HepG2 (cell line): Measurements from ENCODE around the gene SH2D3A. TPM values are rescaled to one million over a fixed set of nuclear protein-coding genes. Genes with fewer than 3 reads are reported as not detected.

Experiments
- CBFB ChIP-seq: sonication (generic); formaldehyde crosslinking; IDR thresholded peaks from 2 replicates; pipeline ENCODE4 v1.4.0; 2020; ENCODE audit warnings: missing genetic modification reagents
- FOXP1 ChIP-seq, 2 experiments: fragments of 450-650 bp in 1 of 2; IDR thresholded peaks; 2 replicates each; pipeline ENCODE4 v1.6.1; 2017 to 2018; ENCODE audit warnings: antibody characterized with exemption in 1 of 2
- HNRNPH1 ChIP-seq: fragments of 200-400 bp; formaldehyde crosslinking; optimal IDR thresholded peaks from 2 replicates; pipeline ENCODE3; 2017; ENCODE audit warnings: mild to moderate bottlenecking, low read depth, low read length
- KLF15 ChIP-seq: sonication (generic); formaldehyde crosslinking; IDR thresholded peaks from 2 replicates; pipeline ENCODE4 v1.8.1; 2023; ENCODE audit warnings: borderline replicate concordance, mild to moderate bottlenecking, inconsistent platforms, missing genetic modification reagents, mixed read lengths
- MAZ ChIP-seq, 2 experiments: sonication (generic) in 1 of 2; formaldehyde crosslinking in 1 of 2; IDR thresholded peaks; 2 replicates each; pipeline versions ENCODE4 v1.5.0 to v1.6.1; 2012 to 2020; ENCODE audit warnings: low read depth in 2 of 2, mild to moderate bottlenecking in 2 of 2, borderline replicate concordance in 1 of 2, improper control_type of control experiment in 1 of 2, low read length in 1 of 2, missing genetic modification reagents in 1 of 2, moderate library complexity in 1 of 2
- PCBP1 ChIP-seq: fragments of 200-400 bp; formaldehyde crosslinking; IDR thresholded peaks from 2 replicates; pipeline ENCODE4 v1.6.1; 2017; ENCODE audit warnings: mild to moderate bottlenecking, low read depth, low read length, borderline replicate concordance
- TBX3 ChIP-seq: fragments of 450-650 bp; IDR thresholded peaks from 2 replicates; pipeline ENCODE4 v1.6.1; 2017; ENCODE audit warnings: antibody characterized with exemption, mild to moderate bottlenecking, inconsistent platforms, borderline replicate concordance
- YEATS2 ChIP-seq: sonication (generic); formaldehyde crosslinking; IDR thresholded peaks from 2 replicates; pipeline ENCODE4 v1.4.0; 2020; ENCODE audit warnings: missing genetic modification reagents, borderline replicate concordance
- ZMYM4 ChIP-seq: sonication (generic); formaldehyde crosslinking; IDR thresholded peaks from 2 replicates; pipeline ENCODE4 v1.8.1; 2023; ENCODE audit warnings: mild to moderate bottlenecking, missing genetic modification reagents
- ZNF451 ChIP-seq: sonication (generic); formaldehyde crosslinking; IDR thresholded peaks from 2 replicates; pipeline ENCODE4 v1.5.0; 2020; ENCODE audit warnings: mild to moderate bottlenecking, missing genetic modification reagents
- ZNF709 ChIP-seq: sonication (generic); formaldehyde crosslinking; IDR thresholded peaks from 2 replicates; pipeline ENCODE4 v1.5.0; 2020; ENCODE audit warnings: mild to moderate bottlenecking, missing genetic modification reagents
- ZSCAN12 ChIP-seq: sonication (generic); formaldehyde crosslinking; IDR thresholded peaks from 2 replicates; pipeline ENCODE4 v1.9.0; 2021; ENCODE audit warnings: mild to moderate bottlenecking, missing genetic modification reagents
- polyA plus RNA-seq, 8 experiments: library from polyadenylated mRNA; depleted of rRNA in 3 of 8; stranded (reverse) in 7 of 8; unstranded in 1 of 8; fragments of >200 nt; fragmentation: Illumina TruSeq in 4 of 8; extraction: Trizol in 4 of 8; gene quantifications; 2 replicates each; pipeline versions ENCODE4 v1.2.1 to v1.2.3, GENCODE V29; 2011 to 2016; ENCODE audit warnings: low read depth in 4 of 8, missing spikeins in 1 of 8, mixed read lengths in 1 of 8; ENCODE audit not compliant: insufficient read depth in 1 of 8
- total RNA-seq, 5 experiments: library from RNA; depleted of rRNA; stranded (reverse); fragments of >200 nt; fragmentation: Illumina TruSeq; extraction: Trizol; gene quantifications; 2 replicates each; pipeline ENCODE4 v1.2.3, GENCODE V29; 2016; ENCODE audit warnings: low read depth in 1 of 5
- TF ChIP-seq, protein P1 (sequence below), 2 experiments: sonication (generic) in 1 of 2; formaldehyde crosslinking in 1 of 2; IDR thresholded peaks; 2 replicates each; pipeline versions ENCODE4 v1.4.0 to v1.6.1; 2016 to 2020; ENCODE audit warnings: borderline replicate concordance in 1 of 2, low read depth in 1 of 2, mild to moderate bottlenecking in 1 of 2, missing genetic modification reagents in 1 of 2
- TF ChIP-seq, protein P2 (sequence below): sonication (generic); IDR thresholded peaks from 2 replicates; pipeline ENCODE4 v1.6.1; 2016; ENCODE audit warnings: low read depth, borderline replicate concordance
- TF ChIP-seq, protein P3 (sequence below): sonication (generic); formaldehyde crosslinking; IDR thresholded peaks from 2 replicates; pipeline ENCODE4 v1.4.0; 2020; ENCODE audit warnings: mild to moderate bottlenecking, missing genetic modification reagents
- TF ChIP-seq, protein P4 (sequence below): sonication (generic); formaldehyde crosslinking; IDR thresholded peaks from 2 replicates; pipeline ENCODE4 v1.4.0; 2020; ENCODE audit warnings: mild to moderate bottlenecking, missing genetic modification reagents

SH2D3A gene
- total and polyA plus RNA-seq, 2 of the 13 experiments (the other 11 are each of a cell fraction or from before 2014, with no cell fraction given) = 1.0 to 2.2 TPM

DNA sequence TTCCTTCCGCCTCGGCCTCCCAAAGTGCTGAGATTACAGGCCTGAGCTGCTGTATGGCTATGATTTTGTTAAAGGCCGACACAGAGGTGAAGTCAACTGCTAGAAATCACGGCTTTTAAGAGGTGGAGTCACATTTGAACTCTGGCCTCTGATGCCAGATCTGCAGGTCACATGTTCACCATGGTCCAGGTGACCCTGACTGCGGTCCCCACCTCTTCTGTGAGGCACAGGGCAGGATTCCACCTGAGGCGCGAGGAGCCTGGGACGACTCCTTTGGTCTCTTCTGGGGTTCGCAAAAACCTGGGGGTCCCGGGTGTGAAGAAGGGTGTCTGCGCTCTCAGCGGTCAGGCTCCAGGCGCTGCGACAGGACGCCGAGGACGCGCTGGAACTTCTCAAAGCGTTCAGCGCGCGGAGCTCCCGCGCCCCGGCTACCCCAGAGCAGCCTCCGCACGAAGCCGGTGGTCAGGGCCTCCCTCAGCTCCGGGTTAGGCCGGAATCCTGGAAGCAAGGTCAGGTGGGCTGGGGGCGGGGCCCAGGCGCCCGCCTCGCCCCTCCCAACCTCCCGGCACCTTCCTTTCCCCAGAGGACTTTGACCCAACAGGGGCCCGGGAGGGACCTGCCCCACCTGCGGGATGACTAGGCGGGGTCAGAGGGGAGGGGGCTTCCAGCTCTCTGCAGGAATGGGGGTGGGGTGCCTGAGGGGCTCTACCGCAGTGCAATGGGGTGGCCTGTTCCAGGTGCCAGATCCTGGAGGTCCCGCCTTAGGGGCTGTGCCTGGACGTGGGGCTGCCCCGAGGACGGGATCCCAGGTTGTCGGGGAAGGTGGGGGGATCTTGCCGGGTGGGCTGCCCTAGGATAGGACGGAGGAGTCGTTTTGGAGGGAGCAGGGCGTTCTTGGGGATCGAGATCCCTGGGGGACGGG lies 14.7 kb downstream of the SH2D3A start (continued):
- TF ChIP-seq, protein P1, sequence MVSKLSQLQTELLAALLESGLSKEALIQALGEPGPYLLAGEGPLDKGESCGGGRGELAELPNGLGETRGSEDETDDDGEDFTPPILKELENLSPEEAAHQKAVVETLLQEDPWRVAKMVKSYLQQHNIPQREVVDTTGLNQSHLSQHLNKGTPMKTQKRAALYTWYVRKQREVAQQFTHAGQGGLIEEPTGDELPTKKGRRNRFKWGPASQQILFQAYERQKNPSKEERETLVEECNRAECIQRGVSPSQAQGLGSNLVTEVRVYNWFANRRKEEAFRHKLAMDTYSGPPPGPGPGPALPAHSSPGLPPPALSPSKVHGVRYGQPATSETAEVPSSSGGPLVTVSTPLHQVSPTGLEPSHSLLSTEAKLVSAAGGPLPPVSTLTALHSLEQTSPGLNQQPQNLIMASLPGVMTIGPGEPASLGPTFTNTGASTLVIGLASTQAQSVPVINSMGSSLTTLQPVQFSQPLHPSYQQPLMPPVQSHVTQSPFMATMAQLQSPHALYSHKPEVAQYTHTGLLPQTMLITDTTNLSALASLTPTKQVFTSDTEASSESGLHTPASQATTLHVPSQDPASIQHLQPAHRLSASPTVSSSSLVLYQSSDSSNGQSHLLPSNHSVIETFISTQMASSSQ (IDR thresholded peaks at IDR 0.05; ENCODE audit: low read depth) = no peak
- TF ChIP-seq, protein P1 (CRISPR knock-in tag; IDR thresholded peaks at IDR 0.05; ENCODE audit: borderline replicate concordance) = no peak
- TF ChIP-seq ZSCAN12 (CRISPR knock-in tag) (0 out of 2 replicates have a peak, but pooled peaks have one; percentile 67), HNRNPH1 (no peak), TBX3 (no peak), KLF15 (CRISPR knock-in tag) (no peak), MAZ (IDR thresholded peaks at IDR 0.05; ENCODE audit: borderline replicate concordance, low read depth, low read length) (peak; percentile 71; the same call in 1 of the 2 replicates), MAZ (CRISPR knock-in tag; IDR thresholded peaks at IDR 0.05; ENCODE audit: low read depth) (peak; percentile 52; the same call in 1 of the 2 replicates), PCBP1 (no peak), FOXP1 (IDR thresholded peaks at IDR 0.05) (no peak), FOXP1 (CRISPR knock-in tag; IDR thresholded peaks at IDR 0.05) (no peak), ZNF451 (CRISPR knock-in tag) (no peak), ZNF709 (CRISPR knock-in tag) (0 out of 2 replicates have a peak, but pooled peaks have one; percentile 43), CBFB (CRISPR knock-in tag) (no peak), ZMYM4 (peak; percentile 51; the same call in 1 of the 2 replicates), YEATS2 (CRISPR knock-in tag) (peak; percentile 30; the same call in 1 of the 2 replicates)
- TF ChIP-seq, protein P2, sequence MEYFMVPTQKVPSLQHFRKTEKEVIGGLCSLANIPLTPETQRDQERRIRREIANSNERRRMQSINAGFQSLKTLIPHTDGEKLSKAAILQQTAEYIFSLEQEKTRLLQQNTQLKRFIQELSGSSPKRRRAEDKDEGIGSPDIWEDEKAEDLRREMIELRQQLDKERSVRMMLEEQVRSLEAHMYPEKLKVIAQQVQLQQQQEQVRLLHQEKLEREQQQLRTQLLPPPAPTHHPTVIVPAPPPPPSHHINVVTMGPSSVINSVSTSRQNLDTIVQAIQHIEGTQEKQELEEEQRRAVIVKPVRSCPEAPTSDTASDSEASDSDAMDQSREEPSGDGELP = peak; percentile 66; the same call in 1 of the 2 replicates
- TF ChIP-seq, protein P3, sequence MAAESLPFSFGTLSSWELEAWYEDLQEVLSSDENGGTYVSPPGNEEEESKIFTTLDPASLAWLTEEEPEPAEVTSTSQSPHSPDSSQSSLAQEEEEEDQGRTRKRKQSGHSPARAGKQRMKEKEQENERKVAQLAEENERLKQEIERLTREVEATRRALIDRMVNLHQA = no peak
- TF ChIP-seq, protein P4, sequence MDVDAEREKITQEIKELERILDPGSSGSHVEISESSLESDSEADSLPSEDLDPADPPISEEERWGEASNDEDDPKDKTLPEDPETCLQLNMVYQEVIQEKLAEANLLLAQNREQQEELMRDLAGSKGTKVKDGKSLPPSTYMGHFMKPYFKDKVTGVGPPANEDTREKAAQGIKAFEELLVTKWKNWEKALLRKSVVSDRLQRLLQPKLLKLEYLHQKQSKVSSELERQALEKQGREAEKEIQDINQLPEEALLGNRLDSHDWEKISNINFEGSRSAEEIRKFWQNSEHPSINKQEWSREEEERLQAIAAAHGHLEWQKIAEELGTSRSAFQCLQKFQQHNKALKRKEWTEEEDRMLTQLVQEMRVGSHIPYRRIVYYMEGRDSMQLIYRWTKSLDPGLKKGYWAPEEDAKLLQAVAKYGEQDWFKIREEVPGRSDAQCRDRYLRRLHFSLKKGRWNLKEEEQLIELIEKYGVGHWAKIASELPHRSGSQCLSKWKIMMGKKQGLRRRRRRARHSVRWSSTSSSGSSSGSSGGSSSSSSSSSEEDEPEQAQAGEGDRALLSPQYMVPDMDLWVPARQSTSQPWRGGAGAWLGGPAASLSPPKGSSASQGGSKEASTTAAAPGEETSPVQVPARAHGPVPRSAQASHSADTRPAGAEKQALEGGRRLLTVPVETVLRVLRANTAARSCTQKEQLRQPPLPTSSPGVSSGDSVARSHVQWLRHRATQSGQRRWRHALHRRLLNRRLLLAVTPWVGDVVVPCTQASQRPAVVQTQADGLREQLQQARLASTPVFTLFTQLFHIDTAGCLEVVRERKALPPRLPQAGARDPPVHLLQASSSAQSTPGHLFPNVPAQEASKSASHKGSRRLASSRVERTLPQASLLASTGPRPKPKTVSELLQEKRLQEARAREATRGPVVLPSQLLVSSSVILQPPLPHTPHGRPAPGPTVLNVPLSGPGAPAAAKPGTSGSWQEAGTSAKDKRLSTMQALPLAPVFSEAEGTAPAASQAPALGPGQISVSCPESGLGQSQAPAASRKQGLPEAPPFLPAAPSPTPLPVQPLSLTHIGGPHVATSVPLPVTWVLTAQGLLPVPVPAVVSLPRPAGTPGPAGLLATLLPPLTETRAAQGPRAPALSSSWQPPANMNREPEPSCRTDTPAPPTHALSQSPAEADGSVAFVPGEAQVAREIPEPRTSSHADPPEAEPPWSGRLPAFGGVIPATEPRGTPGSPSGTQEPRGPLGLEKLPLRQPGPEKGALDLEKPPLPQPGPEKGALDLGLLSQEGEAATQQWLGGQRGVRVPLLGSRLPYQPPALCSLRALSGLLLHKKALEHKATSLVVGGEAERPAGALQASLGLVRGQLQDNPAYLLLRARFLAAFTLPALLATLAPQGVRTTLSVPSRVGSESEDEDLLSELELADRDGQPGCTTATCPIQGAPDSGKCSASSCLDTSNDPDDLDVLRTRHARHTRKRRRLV (CRISPR knock-in tag) = peak; percentile 83
